Neuronal stem cell (in vitro differentiated cells): ENCODE measurements around the gene JUP. TPM values are rescaled to one million over a fixed set of nuclear protein-coding genes. Genes with fewer than 3 reads are reported as not detected.

Experiments used
- DNase-seq: peaks from one replicate; pipeline ENCODE4 v3.0.0-alpha.2; 2013; ENCODE audit warnings: low spot score
- H2AFZ ChIP-seq: one replicate; pipeline ENCODE4 v1.6.1; 2013; ENCODE audit warnings: mild to moderate bottlenecking, low read length, inconsistent platforms
- H2AK5ac ChIP-seq: 2 replicates; pipeline ENCODE4 v1.6.1; 2013; ENCODE audit warnings: low read depth, mild to moderate bottlenecking, inconsistent platforms, low read length, moderate library complexity, mixed read lengths
- H2BK120ac ChIP-seq: 2 replicates; pipeline ENCODE4 v1.6.1; 2013; ENCODE audit warnings: low read depth, mild to moderate bottlenecking, inconsistent platforms, low read length, moderate library complexity, mixed read lengths
- H2BK12ac ChIP-seq: one replicate; pipeline ENCODE4 v1.6.1; 2013; ENCODE audit warnings: low read length, inconsistent platforms
- H2BK15ac ChIP-seq: 2 replicates; pipeline ENCODE4 v1.6.1; 2013; ENCODE audit warnings: mild to moderate bottlenecking, low read length, inconsistent platforms, mixed read lengths
- H2BK5ac ChIP-seq: one replicate; pipeline ENCODE4 v1.6.1; 2013; ENCODE audit warnings: inconsistent platforms, mild to moderate bottlenecking, low read length, moderate library complexity
- H3K14ac ChIP-seq: one replicate; pipeline ENCODE4 v1.6.1; 2013; ENCODE audit warnings: low read length, inconsistent platforms
- H3K18ac ChIP-seq: 2 replicates; pipeline ENCODE4 v1.6.1; 2013; ENCODE audit warnings: low read length, inconsistent platforms
- H3K23ac ChIP-seq: 2 replicates; pipeline ENCODE4 v1.6.1; 2013; ENCODE audit warnings: low read depth, mild to moderate bottlenecking, mixed read lengths, low read length, inconsistent platforms; ENCODE audit not compliant: poor library complexity
- H3K27ac ChIP-seq: replicated peaks from 3 replicates; pipeline ENCODE4 v1.5.1; 2013; ENCODE audit warnings: low read length, inconsistent platforms
- H3K27me3 ChIP-seq, 3 experiments: 2 replicates each; pipeline ENCODE4 v1.6.1; 2013; ENCODE audit warnings: low read length in 3 of 3, mild to moderate bottlenecking in 2 of 3, inconsistent platforms in 1 of 3, low read depth in 1 of 3, mixed read lengths in 1 of 3, moderate library complexity in 1 of 3; ENCODE audit not compliant: control insufficient read depth in 3 of 3, insufficient read depth in 3 of 3
- H3K36me3 ChIP-seq, 2 donors: replicated peaks in 1 of 2; 2 replicates each; pipeline ENCODE4 v1.6.1; 2013; ENCODE audit warnings: low read length in 2 of 2; ENCODE audit not compliant: control insufficient read depth in 2 of 2, insufficient read depth in 2 of 2
- H3K4ac ChIP-seq: 2 replicates; pipeline ENCODE4 v1.6.1; 2013; ENCODE audit warnings: inconsistent platforms, mild to moderate bottlenecking, low read length, moderate library complexity
- H3K4me1 ChIP-seq, 2 donors: 1 replicate in 1 of 2; 2 replicates in 1 of 2; pipeline ENCODE4 v1.6.1; 2013; ENCODE audit warnings: low read length in 2 of 2, low read depth in 1 of 2; ENCODE audit not compliant: control insufficient read depth in 2 of 2, insufficient read depth in 1 of 2
- H3K4me2 ChIP-seq: one replicate; pipeline ENCODE4 v1.6.1; 2013; ENCODE audit warnings: mild to moderate bottlenecking, low read length, inconsistent platforms; ENCODE audit not compliant: insufficient read depth, poor library complexity, severe bottlenecking
- H3K4me3 ChIP-seq, 2 donors: 2 replicates each; pipeline ENCODE4 v1.5.1; 2013; ENCODE audit warnings: low read length in 2 of 2, mild to moderate bottlenecking in 2 of 2, inconsistent platforms in 1 of 2, moderate library complexity in 1 of 2
- H3K79me1 ChIP-seq: one replicate; pipeline ENCODE4 v1.6.1; 2013; ENCODE audit warnings: low read depth, mild to moderate bottlenecking, inconsistent platforms, low read length, moderate library complexity
- H3K9ac ChIP-seq: one replicate; pipeline ENCODE4 v1.6.1; 2013; ENCODE audit warnings: mild to moderate bottlenecking, low read depth, low read length, inconsistent platforms; ENCODE audit not compliant: poor library complexity
- H3K9me3 ChIP-seq, 2 donors: replicated peaks in 1 of 2; 2 replicates each; pipeline versions ENCODE3 to v1.6.1; 2013; ENCODE audit warnings: low read length in 2 of 2, mild to moderate bottlenecking in 2 of 2, inconsistent platforms in 1 of 2, low read depth in 1 of 2, mixed read lengths in 1 of 2, moderate library complexity in 1 of 2; ENCODE audit not compliant: control insufficient read depth in 2 of 2, insufficient read depth in 1 of 2
- H4K8ac ChIP-seq: one replicate; pipeline ENCODE4 v1.6.1; 2013; ENCODE audit warnings: low read depth, mild to moderate bottlenecking, inconsistent platforms, low read length, moderate library complexity
- H4K91ac ChIP-seq: one replicate; pipeline ENCODE4 v1.6.1; 2013; ENCODE audit warnings: low read length, low read depth, mild to moderate bottlenecking, inconsistent platforms; ENCODE audit not compliant: poor library complexity
- WGBS, 2 donors: extraction: QIAGEN DNeasy Blood & Tissue Kit; methylation state at CpG; one replicate each; pipeline ENCODE4 v1.1.7; 2013; ENCODE audit warnings: missing lambda C conversion rate in 2 of 2, mixed read lengths in 1 of 2; ENCODE audit not compliant: insufficient read length in 2 of 2, insufficient replicate concordance in 1 of 2; ENCODE audit errors: extremely low coverage in 2 of 2; 5-methylcytosine and 5-hydroxymethylcytosine counted together
- polyA plus RNA-seq, 2 experiments: library from polyadenylated mRNA; stranded (reverse); fragments of 200-250 nt; gene quantifications; one replicate each; pipeline ENCODE4 v1.2.3, GENCODE V29; 2013

JUP gene
- 55.6 TPM for polyA plus RNA-seq (2013, experiment 1 of 2)
- 57.2 TPM for polyA plus RNA-seq (2013, experiment 2 of 2)

GRCh38 chr17:41786227-41787020, at the start of gene JUP:
Gene JUP, minus strand, starts transcription at chr17:41786711. Its CDS starts 14,857 bp downstream, at chr17:41771854.
- Histone ChIP-seq H3K4me3 (peak within 1 kb of the TSS; percentile 66 to 91), H2BK5ac (peak within 1 kb of the TSS; percentile 14), H2BK15ac (peak within 1 kb of the TSS; percentile 93), H3K14ac (no peak within 1 kb of the TSS), H3K9ac (peak within 1 kb of the TSS; percentile 92), H3K4me2 (peak within 1 kb of the TSS; percentile 93), H3K27ac (peak within 1 kb of the TSS; percentile 92), H2BK120ac (peak within 1 kb of the TSS; percentile 37), H3K23ac (peak within 1 kb of the TSS; percentile 95), H3K18ac (peak within 1 kb of the TSS; percentile 96), H2BK12ac (no peak within 1 kb of the TSS), H3K27me3 (no peaks in the 10 kb centered on the region), H3K79me1 (peaks cover 2% of the 10 kb centered on the region), H3K4ac (peak within 1 kb of the TSS; percentile 86), H4K8ac (no peak within 1 kb of the TSS), H3K36me3 (no peaks in the 10 kb centered on the region), H4K91ac (no peak within 1 kb of the TSS), H2AFZ (peak within 1 kb of the TSS; percentile 83), H3K9me3 (peaks cover 0 to 1% of the 10 kb centered on the region in 2 donors), H2AK5ac (peak within 1 kb of the TSS; percentile 76), H3K4me1 (peaks cover 9 to 18% of the 10 kb centered on the region in 2 donors)
- no CpG with 5 or more reads among the region's 79 CpGs for WGBS, 2 donors
- peak; percentile 99 for DNase-seq

GRCh38 chr17:41835800-41836549, 49.5 kb upstream of the JUP start, which contains the start of gene NT5C3B:
Gene NT5C3B, minus strand, starts transcription at chr17:41836232. Its CDS starts 39 bp downstream, at chr17:41836193.
- Histone ChIP-seq H3K36me3 (peaks cover 8 to 38% of the 10 kb centered on the region in 2 donors), H3K18ac (peak within 1 kb of the TSS; percentile 97), H3K4me1 (peaks cover 3% of the 10 kb centered on the region in 2 donors), H2AK5ac (peak within 1 kb of the TSS; percentile 75), H2AFZ (peak within 1 kb of the TSS; percentile 98), H2BK12ac (no peak within 1 kb of the TSS), H3K27me3 (peaks cover 0 to 3% (median 0%) of the 10 kb centered on the region in 3 experiments), H3K4me2 (peak within 1 kb of the TSS; percentile 78), H2BK120ac (peak within 1 kb of the TSS; percentile 16), H2BK15ac (peak within 1 kb of the TSS; percentile 98), H3K9me3 (no peaks in the 10 kb centered on the region), H3K14ac (peak within 1 kb of the TSS; percentile 99), H4K8ac (no peak within 1 kb of the TSS), H4K91ac (no peak within 1 kb of the TSS), H3K79me1 (peaks cover 4% of the 10 kb centered on the region), H3K4me3 (peak within 1 kb of the TSS; percentile 92 to 95), H3K27ac (no peak within 1 kb of the TSS), H3K4ac (peak within 1 kb of the TSS; percentile 93), H2BK5ac (no peak within 1 kb of the TSS), H3K9ac (peak within 1 kb of the TSS; percentile 97), H3K23ac (peak within 1 kb of the TSS; percentile 87)
- peak; percentile 41 for DNase-seq
- no CpG with 5 or more reads among the region's 72 CpGs for WGBS, 2 donors

GRCh38 chr17:41835214-41835799, 48.8 kb upstream of the JUP start:
- Histone ChIP-seq H2BK120ac (peak overlapping the region; percentile 16), H3K79me1 (peaks cover 4% of the 10 kb centered on the region), H2BK15ac (peak overlapping the region; percentile 98), H3K27ac (no peak overlapping the region), H2BK12ac (no peak overlapping the region), H3K4me1 (peaks cover 3% of the 10 kb centered on the region in 2 donors), H3K14ac (no peak overlapping the region), H3K18ac (peak overlapping the region; percentile 97), H3K4ac (no peak overlapping the region), H2AFZ (peak overlapping the region; percentile 98), H3K9me3 (no peaks in the 10 kb centered on the region), H3K9ac (peak overlapping the region; percentile 97), H4K8ac (no peak overlapping the region), H3K4me3 (peak overlapping the region; percentile 92 to 95), H2AK5ac (peak overlapping the region; percentile 75), H3K36me3 (peaks cover 13 to 44% of the 10 kb centered on the region in 2 donors), H3K27me3 (peaks cover 0 to 3% (median 0%) of the 10 kb centered on the region in 3 experiments), H4K91ac (no peak overlapping the region), H3K23ac (peak overlapping the region; percentile 87), H3K4me2 (peak overlapping the region; percentile 54), H2BK5ac (no peak overlapping the region)
- no CpG with 5 or more reads among the region's 13 CpGs for WGBS, 2 donors
- DNase-seq = no peak
